ENCODE results near the gene CLCN2.

The CLCN2 gene

DNA sequence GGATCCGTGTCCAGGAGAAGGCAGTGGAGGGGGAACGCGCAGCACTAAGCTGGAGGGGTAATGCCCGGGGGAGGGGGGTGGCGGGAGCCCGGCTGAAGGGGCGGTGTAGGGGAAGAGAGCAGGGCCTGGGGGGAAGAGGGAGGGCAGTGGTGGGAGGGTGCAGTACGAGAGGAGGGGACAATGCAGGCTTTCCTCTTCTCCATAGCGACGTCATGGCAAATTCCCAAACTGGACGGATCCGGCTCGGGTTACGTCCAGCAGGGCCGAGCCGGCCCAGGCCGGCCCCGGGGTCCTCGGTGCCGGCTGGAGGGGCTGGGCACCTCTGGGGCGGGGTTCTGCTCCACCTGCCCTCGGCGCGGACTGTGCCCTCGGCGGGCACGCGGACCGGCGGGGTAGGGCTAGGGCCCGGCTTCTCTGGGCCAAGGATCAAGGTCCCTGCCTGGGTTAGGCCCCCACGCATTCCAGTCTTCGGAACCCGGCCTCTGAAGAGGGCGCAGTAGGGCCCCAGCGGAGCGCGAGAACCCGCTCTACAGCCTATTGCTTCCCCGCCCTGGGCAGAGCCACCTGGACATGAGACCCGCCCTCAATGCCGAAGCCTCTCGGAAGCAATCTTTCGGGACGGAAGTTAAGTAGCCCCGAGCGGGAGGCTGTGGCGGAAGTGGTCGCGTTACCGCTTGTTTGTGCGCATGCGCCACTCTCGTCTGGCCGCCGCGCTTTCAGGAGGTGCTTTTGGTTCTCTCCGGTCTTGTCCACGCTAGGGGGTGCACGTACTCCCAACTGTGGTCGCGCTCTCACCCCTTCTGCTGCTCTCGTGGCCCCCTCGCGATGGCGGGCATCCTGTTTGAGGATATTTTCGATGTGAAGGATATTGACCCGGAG lies 1.5 kb upstream of the CLCN2 start:
- peak; percentile 94 for DNase-seq (ENCODE audit: extremely low read depth, low read depth)
- TF ChIP-seq, protein P1, sequence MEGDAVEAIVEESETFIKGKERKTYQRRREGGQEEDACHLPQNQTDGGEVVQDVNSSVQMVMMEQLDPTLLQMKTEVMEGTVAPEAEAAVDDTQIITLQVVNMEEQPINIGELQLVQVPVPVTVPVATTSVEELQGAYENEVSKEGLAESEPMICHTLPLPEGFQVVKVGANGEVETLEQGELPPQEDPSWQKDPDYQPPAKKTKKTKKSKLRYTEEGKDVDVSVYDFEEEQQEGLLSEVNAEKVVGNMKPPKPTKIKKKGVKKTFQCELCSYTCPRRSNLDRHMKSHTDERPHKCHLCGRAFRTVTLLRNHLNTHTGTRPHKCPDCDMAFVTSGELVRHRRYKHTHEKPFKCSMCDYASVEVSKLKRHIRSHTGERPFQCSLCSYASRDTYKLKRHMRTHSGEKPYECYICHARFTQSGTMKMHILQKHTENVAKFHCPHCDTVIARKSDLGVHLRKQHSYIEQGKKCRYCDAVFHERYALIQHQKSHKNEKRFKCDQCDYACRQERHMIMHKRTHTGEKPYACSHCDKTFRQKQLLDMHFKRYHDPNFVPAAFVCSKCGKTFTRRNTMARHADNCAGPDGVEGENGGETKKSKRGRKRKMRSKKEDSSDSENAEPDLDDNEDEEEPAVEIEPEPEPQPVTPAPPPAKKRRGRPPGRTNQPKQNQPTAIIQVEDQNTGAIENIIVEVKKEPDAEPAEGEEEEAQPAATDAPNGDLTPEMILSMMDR (IDR thresholded peaks at IDR 0.05; ENCODE audit: low read depth, low read length) = peak; percentile 72

DNA sequence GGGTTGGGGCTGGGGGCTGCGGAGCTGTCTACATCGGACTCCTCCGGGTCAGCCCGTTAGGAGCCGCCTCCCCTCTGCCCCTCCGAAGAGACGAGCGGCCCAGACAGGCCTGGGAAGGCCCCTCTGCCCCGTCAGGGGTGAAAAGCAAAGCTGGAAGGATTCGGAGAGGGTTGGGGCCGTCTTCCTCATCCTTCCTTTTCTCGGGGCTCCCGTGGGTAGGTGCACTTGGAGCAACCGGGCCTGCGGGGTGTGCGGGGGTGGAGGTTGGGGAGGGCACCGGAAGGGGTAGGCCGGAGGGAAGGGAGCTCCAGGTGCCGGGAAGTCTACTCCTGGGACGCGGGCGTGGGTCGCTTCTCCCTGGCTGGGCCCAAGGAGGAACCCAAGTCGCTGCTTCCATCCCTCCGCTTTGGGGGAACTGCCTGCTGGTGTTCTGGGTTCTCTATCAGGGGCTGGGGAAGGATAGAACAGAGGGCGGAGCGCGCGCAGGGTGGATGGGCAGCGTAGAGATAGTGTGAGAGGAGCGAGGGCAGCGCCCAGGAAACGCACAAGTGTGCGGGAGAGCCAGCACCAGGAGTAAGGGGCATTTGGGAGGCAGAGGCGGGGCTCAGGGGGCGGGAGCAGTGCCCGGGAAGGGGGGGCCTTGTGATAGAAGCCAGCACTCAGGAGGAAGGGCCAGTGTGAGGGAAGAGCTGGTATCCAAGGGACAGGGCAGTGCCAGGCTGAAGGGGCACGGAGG lies 695 bp upstream of the CLCN2 start:
- no peak for DNase-seq (ENCODE audit: extremely low read depth, low read depth)
- TF ChIP-seq, protein P1 (IDR thresholded peaks at IDR 0.05; ENCODE audit: low read depth, low read length) = no peak

DNA sequence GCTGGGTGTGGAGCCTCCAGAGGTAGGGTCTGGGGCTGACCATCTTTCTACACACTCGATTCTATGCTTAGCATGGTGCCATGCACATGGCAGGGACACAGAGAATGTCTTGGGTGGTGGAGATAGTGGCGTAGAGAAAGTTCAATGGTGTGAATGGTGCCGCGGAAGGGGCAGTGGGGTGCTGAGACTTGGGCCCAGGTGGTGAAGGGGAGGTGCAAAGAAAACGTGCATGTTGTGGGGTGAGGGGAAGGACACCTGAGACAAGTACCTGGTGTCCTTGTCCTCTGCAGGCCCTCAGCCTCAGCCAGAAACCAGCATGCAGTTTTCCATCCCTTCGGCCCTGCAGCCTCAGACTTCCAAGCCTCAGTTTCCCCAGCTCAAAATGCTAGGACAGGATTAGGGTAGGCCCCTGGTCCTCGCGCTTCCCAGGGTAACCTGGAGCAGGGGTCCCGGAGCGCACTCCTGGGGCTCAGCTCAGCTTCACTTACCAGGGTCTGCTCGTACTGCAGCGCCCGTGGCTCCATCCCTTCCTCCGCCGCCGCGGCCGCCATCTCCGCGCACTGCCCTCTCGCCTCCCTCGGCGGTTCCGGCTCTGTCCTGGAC lies 375 bp downstream of the CLCN2 start:
- TF ChIP-seq, protein P1 (IDR thresholded peaks at IDR 0.05; ENCODE audit: low read depth, low read length) = no peak
- DNase-seq (ENCODE audit: extremely low read depth, low read depth) = no peak

DNA sequence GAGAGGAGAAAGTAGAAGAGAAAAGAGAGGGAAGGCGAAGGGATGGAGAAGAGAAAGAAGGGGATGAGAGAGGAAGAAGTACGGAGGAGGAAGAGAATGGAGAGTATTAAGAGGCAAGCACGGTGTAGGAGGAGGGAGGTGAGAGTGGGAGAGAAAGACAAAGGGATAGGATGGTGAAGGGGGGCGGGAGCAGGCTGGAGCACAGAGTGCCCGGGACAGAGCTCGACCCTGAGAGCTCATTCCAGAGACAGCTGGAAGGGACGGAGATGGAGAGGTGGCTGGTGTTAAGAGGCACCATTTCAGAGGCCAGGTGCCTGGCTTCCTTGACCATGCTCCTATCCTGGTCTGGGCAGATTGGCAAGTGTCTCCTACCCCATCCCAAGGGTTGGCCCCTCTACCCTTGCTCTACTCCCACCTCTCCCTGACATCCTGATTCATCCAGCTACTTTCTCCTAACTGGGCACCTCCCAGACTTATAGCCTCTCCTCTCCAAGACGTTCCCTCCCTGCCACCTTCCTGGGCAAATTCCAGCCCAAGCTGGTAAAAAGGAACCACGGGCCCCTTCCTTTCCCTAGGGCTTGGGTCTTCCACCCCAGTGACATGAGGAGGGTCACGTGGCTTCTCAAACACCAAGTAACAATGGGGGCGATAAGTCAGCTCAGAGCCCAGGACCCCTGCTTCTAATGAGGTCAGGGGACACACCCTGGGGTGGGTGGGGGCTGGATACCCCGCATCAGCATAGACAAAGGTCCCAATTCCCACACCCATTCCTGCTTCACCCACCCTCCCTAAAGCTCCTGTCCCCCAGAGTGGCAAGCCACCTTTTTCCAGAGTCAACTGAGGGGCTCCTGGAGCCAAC lies 1.1 kb downstream of the CLCN2 start:
- DNase-seq (ENCODE audit: extremely low read depth, low read depth) = no peak
- TF ChIP-seq, protein P1 (IDR thresholded peaks at IDR 0.05; ENCODE audit: low read depth, low read length) = no peak

DNA sequence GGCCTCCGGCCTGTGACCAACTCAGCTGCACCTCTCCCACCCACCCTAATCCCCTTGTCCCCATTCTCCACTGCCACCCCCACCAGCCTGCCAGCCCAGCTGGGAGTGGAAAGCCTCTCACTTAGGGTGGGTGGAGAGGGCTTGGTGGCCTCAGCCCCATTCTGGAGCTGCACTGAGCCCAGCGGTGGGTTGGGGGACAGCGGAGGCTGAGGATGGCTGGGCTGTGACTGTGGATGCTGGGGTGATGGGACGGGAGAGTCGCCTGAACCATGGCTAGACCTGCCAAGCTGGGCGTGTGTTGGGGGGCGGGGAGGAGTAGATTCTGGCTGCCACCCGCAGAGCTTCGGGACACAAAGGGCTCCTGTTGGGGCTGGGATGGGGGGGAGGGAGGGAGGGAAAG lies 1.8 kb downstream of the CLCN2 start:
- TF ChIP-seq, protein P1 (IDR thresholded peaks at IDR 0.05; ENCODE audit: low read depth, low read length) = no peak

DNA sequence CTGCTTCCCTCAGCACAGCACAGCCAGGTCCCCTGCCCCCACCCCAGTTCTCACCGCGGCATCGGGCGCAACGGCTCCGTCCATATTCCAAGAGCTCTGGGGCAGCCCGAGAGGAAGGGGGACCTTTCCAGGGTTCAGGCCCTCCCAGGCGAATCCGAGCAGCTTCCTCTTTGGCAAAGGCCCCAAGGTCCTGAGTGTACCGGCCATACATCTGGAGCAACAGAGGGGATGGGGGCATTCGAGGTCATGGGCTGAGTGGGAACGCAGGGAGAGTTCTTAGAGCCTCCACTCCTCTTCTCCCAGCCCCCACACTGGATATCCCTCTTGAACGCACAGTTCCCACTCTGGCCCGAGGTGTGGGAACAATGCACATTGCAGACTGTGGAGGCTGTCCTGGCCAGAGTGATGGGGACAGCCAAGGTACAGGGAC lies 2.5 kb downstream of the CLCN2 start:
- DNase-seq (ENCODE audit: extremely low read depth, low read depth) = no peak
- TF ChIP-seq, protein P1 (IDR thresholded peaks at IDR 0.05; ENCODE audit: low read depth, low read length) = no peak

More for the DNA sequence above, 1.8 kb downstream of the CLCN2 start:
- no peak for DNase-seq (ENCODE audit: extremely low read depth, low read depth)

Measured in AG09319 (cell line).